Chondrocyte (in vitro differentiated cells): ENCODE data around the gene RNASE4. TPM values are rescaled to one million over a fixed set of nuclear protein-coding genes. Genes with fewer than 3 reads are reported as not detected.

Experiments
- DNase-seq: peaks from one replicate; pipeline ENCODE4 v3.0.0; 2021; ENCODE audit warnings: mixed read lengths, low spot score
- H3K27ac Mint-ChIP-seq: one replicate; pipeline ENCODE4 v1.8.0; 2021; ENCODE audit warnings: mild to moderate bottlenecking, moderate library complexity, mixed read lengths; ENCODE audit not compliant: unreplicated experiment
- H3K27me3 Mint-ChIP-seq: 2 replicates; pipeline ENCODE4 v1.8.0; 2021; ENCODE audit warnings: low read depth, mixed read lengths
- H3K36me3 Mint-ChIP-seq: 2 replicates; pipeline ENCODE4 v1.8.0; 2021; ENCODE audit warnings: low read depth, mixed read lengths
- H3K4me1 Mint-ChIP-seq: 2 replicates; pipeline ENCODE4 v1.8.0; 2021; ENCODE audit warnings: low read depth, mild to moderate bottlenecking, mixed read lengths
- H3K4me3 Mint-ChIP-seq: one replicate; pipeline ENCODE4 v1.8.0; 2021; ENCODE audit warnings: mild to moderate bottlenecking, moderate library complexity, mixed read lengths; ENCODE audit not compliant: unreplicated experiment
- H3K9me3 Mint-ChIP-seq: 2 replicates; pipeline ENCODE4 v1.8.0; 2021; ENCODE audit warnings: low read depth, mixed read lengths
- CTCF ChIP-seq: fragments of 200-600 bp; sonication (generic); IDR thresholded peaks from 2 replicates; pipeline ENCODE4 v1.5.0; 2021; ENCODE audit warnings: antibody characterized with exemption, mild to moderate bottlenecking, moderate library complexity
- total RNA-seq: library from RNA; stranded (reverse); gene quantifications from 3 replicates; pipeline ENCODE4 v1.2.1, GENCODE V29; 2021

RNASE4 gene
- total RNA-seq, 1 donor from 2014 or later, result 28.5 TPM

- DNase-seq, result no peak
- H3K4me1 Mint-ChIP-seq, result no peaks in the 10 kb centered on the region
- H3K27ac Mint-ChIP-seq, result no peak overlapping the region
- no peak for TF ChIP-seq CTCF
- no peak overlapping the region for H3K4me3 Mint-ChIP-seq
- H3K36me3 Mint-ChIP-seq, result no peaks in the 10 kb centered on the region
- H3K9me3 Mint-ChIP-seq, result no peaks in the 10 kb centered on the region
- no peaks in the 10 kb centered on the region for H3K27me3 Mint-ChIP-seq
Measured at GRCh38 chr14:20706657-20707355, 22.4 kb downstream of the RNASE4 start.

- DNase-seq, result no peak
- Mint-ChIP-seq H3K36me3 (no peaks in the 10 kb centered on the region), H3K9me3 (no peaks in the 10 kb centered on the region), H3K4me3 (no peak overlapping the region), H3K27me3 (no peaks in the 10 kb centered on the region), H3K4me1 (no peaks in the 10 kb centered on the region), H3K27ac (no peak overlapping the region)
- TF ChIP-seq CTCF, result no peak
Measured at GRCh38 chr14:20707622-20708021, 23.3 kb downstream of the RNASE4 start.

GRCh38 chr14:20711261-20711660 lies 26.9 kb downstream of the RNASE4 start:
- no peaks in the 10 kb centered on the region for H3K36me3 Mint-ChIP-seq
- no peak overlapping the region for H3K4me3 Mint-ChIP-seq
- peaks cover 12% of the 10 kb centered on the region for H3K4me1 Mint-ChIP-seq
- no peak for TF ChIP-seq CTCF
- no peaks in the 10 kb centered on the region for H3K9me3 Mint-ChIP-seq
- no peak overlapping the region for H3K27ac Mint-ChIP-seq
- DNase-seq, result no peak
- H3K27me3 Mint-ChIP-seq, result peaks cover 3% of the 10 kb centered on the region

- Mint-ChIP-seq H3K27me3 (peaks cover 3% of the 10 kb centered on the region), H3K27ac (no peak overlapping the region), H3K36me3 (no peaks in the 10 kb centered on the region), H3K4me3 (no peak overlapping the region), H3K9me3 (peaks cover under 1% of the 10 kb centered on the region), H3K4me1 (peaks cover 12% of the 10 kb centered on the region)
- DNase-seq, result no peak
- no peak for TF ChIP-seq CTCF
Measured at GRCh38 chr14:20711685-20712084, 27.3 kb downstream of the RNASE4 start.

- Mint-ChIP-seq H3K4me1 (peaks cover 12% of the 10 kb centered on the region), H3K27me3 (peaks cover 10% of the 10 kb centered on the region), H3K36me3 (no peaks in the 10 kb centered on the region), H3K4me3 (no peak overlapping the region), H3K27ac (no peak overlapping the region), H3K9me3 (peaks cover 2% of the 10 kb centered on the region)
- DNase-seq, result no peak
- no peak for TF ChIP-seq CTCF
Measured at GRCh38 chr14:20712904-20713303, 28.5 kb downstream of the RNASE4 start.
